ENCODE data around the gene ANO3. TPM values are rescaled to one million over a fixed set of nuclear protein-coding genes. Genes with fewer than 3 reads are reported as not detected.

ANO3 gene
- total and polyA plus RNA-seq, 2 donors (not counting 3 experiments of a cell fraction or from before 2014, with no cell fraction given) = not detected

- no TSS peak for BruUV-seq (replicated peaks)
- POLR2A ChIA-PET = no interaction called here
- dilution Hi-C loops (cut with MboI; ENCODE audit: extremely low pct_ligation_motif_present, low sequenced_read_pairs) = no loop called here
- no peaks in the 10 kb centered on the region for H3K9me3 ChIP-seq (replicated peaks; ENCODE audit: control insufficient read depth, insufficient read depth, low read length)
- no peak overlapping the region for H3K27ac ChIP-seq (ENCODE audit: insufficient read depth, low read depth, low read length)
- H3K27me3 ChIP-seq (ENCODE audit: control insufficient read depth in 2 of 2, insufficient read depth in 2 of 2, low read length in 2 of 2) = no peaks in the 10 kb centered on the region
- FAIRE-seq (no peak), DNase-seq (ENCODE audit: low read depth, low spot score) (no peak)
- H3K4me3 ChIP-seq (replicated peaks in 1 of 3; ENCODE audit: insufficient read depth in 1 of 3, low read depth in 1 of 3, low read length in 3 of 3) = no peak overlapping the region
- H3K79me2 ChIP-seq (ENCODE audit: control insufficient read depth, insufficient read depth, low read length) = no peaks in the 10 kb centered on the region
- H3K36me3 ChIP-seq (ENCODE audit: control insufficient read depth in 2 of 2, extremely low read depth in 1 of 2, insufficient read depth in 2 of 2, low read length in 2 of 2) = no peaks in the 10 kb centered on the region
- no peak overlapping the region for H3K9ac ChIP-seq (replicated peaks; ENCODE audit: extremely low read depth, insufficient read depth, low read length)
- CTCF ChIA-PET = no interaction called here
- intact Hi-C loops (cut with micrococcal nuclease) = no loop called here
- no peak overlapping the region for H3K4me2 ChIP-seq (ENCODE audit: insufficient read depth, low read length)
- no peak overlapping the region for H2AFZ ChIP-seq (ENCODE audit: low read depth, low read length)
- no peaks in the 10 kb centered on the region for H3K9me1 ChIP-seq (replicated peaks; ENCODE audit: control insufficient read depth, extremely low read depth, insufficient read depth, low read length)
- H4K20me1 ChIP-seq (replicated peaks; ENCODE audit: control insufficient read depth, extremely low read depth, insufficient read depth, low read length) = no peaks in the 10 kb centered on the region
- H3K4me1 ChIP-seq (ENCODE audit: control insufficient read depth, extremely low read depth, insufficient read depth, low read length) = no peaks in the 10 kb centered on the region
- no peak for TF ChIP-seq GATA2 (IDR thresholded peaks at IDR 0.05; ENCODE audit: insufficient read depth, insufficient read length, low read depth, low read length)
- no peak for TF ChIP-seq FOS (IDR thresholded peaks at IDR 0.05; ENCODE audit: borderline replicate concordance, insufficient read depth, low read length)
- no peak for TF ChIP-seq CTCF (IDR thresholded peaks at IDR 0.05; ENCODE audit: extremely low read depth in 1 of 2, insufficient read depth in 1 of 2, low read depth in 1 of 2, low read length in 2 of 2)
- no peak for TF ChIP-seq POLR2AphosphoS5 (IDR thresholded peaks at IDR 0.05; ENCODE audit: insufficient read depth, low read depth, low read length)
- TF ChIP-seq JUN (IDR thresholded peaks at IDR 0.05; ENCODE audit: borderline replicate concordance, insufficient read depth, insufficient read length, low read depth) = no peak
- TF ChIP-seq MAX (IDR thresholded peaks at IDR 0.05; ENCODE audit: insufficient read depth, insufficient read length) = no peak
- no peak for TF ChIP-seq EZH2 (IDR thresholded peaks at IDR 0.05; ENCODE audit: borderline replicate concordance, low read depth, low read length, severe bottlenecking)
- TF ChIP-seq MYC (IDR thresholded peaks at IDR 0.05; ENCODE audit: low read depth, low read length) = no peak
- TF ChIP-seq POLR2A (IDR thresholded peaks at IDR 0.05; ENCODE audit: low read depth, low read length) = no peak
Observed at GRCh38 chr11:26510756-26511155, 178.8 kb downstream of the ANO3 start.

Measured in endothelial cell of umbilical vein (primary cell).